ENCODE results near the gene HAUS8. TPM values are rescaled to one million over a fixed set of nuclear protein-coding genes. Genes with fewer than 3 reads are reported as not detected.
"Not testable (repeated sequence)": the region's sequence is repeated elsewhere in the genome, so short reads cannot be mapped to it uniquely, and the experiment has no call there.

HAUS8 gene
- total RNA-seq, 1 experiment from 2014 or later, result 30.6 TPM

GRCh38 chr19:17107546-17108452 is 32.5 kb upstream of the HAUS8 start:
- POLR2A ChIA-PET, result no interaction called here
- H3K27ac Mint-ChIP-seq (ENCODE audit: unreplicated experiment), result no peak overlapping the region
- no peaks in the 10 kb centered on the region for H3K9me3 Mint-ChIP-seq (ENCODE audit: unreplicated experiment)
- TF ChIP-seq, protein P1, sequence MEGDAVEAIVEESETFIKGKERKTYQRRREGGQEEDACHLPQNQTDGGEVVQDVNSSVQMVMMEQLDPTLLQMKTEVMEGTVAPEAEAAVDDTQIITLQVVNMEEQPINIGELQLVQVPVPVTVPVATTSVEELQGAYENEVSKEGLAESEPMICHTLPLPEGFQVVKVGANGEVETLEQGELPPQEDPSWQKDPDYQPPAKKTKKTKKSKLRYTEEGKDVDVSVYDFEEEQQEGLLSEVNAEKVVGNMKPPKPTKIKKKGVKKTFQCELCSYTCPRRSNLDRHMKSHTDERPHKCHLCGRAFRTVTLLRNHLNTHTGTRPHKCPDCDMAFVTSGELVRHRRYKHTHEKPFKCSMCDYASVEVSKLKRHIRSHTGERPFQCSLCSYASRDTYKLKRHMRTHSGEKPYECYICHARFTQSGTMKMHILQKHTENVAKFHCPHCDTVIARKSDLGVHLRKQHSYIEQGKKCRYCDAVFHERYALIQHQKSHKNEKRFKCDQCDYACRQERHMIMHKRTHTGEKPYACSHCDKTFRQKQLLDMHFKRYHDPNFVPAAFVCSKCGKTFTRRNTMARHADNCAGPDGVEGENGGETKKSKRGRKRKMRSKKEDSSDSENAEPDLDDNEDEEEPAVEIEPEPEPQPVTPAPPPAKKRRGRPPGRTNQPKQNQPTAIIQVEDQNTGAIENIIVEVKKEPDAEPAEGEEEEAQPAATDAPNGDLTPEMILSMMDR (IDR thresholded peaks at IDR 0.05; ENCODE audit: insufficient read depth in 1 of 2, low read depth in 1 of 2, low read length in 1 of 2, severe bottlenecking in 1 of 2, unreplicated experiment in 1 of 2), result no peak
- H3K9me3 ChIP-seq, result no peaks in the 10 kb centered on the region
- H3K4me3 Mint-ChIP-seq (ENCODE audit: unreplicated experiment), result no peak overlapping the region
- H3K4me1 Mint-ChIP-seq (ENCODE audit: low read depth, unreplicated experiment), result no peaks in the 10 kb centered on the region
- H3K27me3 ChIP-seq (replicated peaks; ENCODE audit: control insufficient read depth, insufficient read depth, low read length), result no peaks in the 10 kb centered on the region
- H3K36me3 ChIP-seq (ENCODE audit: control insufficient read depth, insufficient read depth, low read length), result peaks cover 3% of the 10 kb centered on the region; the same call in 1 of the 2 replicates
- H3K27me3 Mint-ChIP-seq (ENCODE audit: insufficient read depth, unreplicated experiment), result no peaks in the 10 kb centered on the region
- no TSS peak for BruUV-seq (replicated peaks)
- H3K36me3 Mint-ChIP-seq (ENCODE audit: insufficient read depth, unreplicated experiment), result peaks cover 28% of the 10 kb centered on the region
- no peaks in the 10 kb centered on the region for H3K4me1 ChIP-seq
- intact Hi-C loops (cut with micrococcal nuclease; ENCODE audit: unreplicated experiment), result no loop called here
- no peak for DNase-seq
- CTCF ChIA-PET, result interaction anchor here (0.6 kb wide), 2 partner anchors 185 to 691 kb away, joined by 3 to 4 read pairs; no protein-coding TSS in a partner anchor
- no peak overlapping the region for H3K4me3 ChIP-seq (ENCODE audit: low read depth, low read length)

DNA sequence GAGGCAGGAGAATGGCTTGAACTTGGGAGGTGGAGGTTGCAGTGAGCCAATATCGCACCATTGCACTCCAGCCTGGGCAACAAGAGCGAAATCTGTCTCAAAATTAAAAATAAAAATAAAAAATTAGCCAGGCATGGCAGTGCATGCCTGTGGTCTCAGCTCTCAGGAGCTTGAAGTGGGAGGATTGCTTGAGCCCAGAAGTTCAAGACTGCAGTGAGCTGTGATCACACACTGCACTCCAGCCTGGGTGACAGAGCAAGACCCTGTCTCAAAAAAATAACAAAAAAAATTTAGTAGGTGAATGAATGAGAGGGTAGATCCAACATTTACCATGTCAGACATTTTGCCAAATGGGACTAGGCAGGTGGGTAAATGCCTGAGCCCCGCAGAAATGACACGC is 31.7 kb upstream of the HAUS8 start:
- H3K4me3 ChIP-seq (ENCODE audit: low read depth, low read length); H3K4me3 Mint-ChIP-seq (ENCODE audit: unreplicated experiment); H3K27ac Mint-ChIP-seq (ENCODE audit: unreplicated experiment); H3K4me1 ChIP-seq; DNase-seq; intact Hi-C loops (cut with micrococcal nuclease; ENCODE audit: unreplicated experiment); H3K27me3 ChIP-seq (replicated peaks; ENCODE audit: control insufficient read depth, insufficient read depth, low read length); H3K27me3 Mint-ChIP-seq (ENCODE audit: insufficient read depth, unreplicated experiment); H3K9me3 ChIP-seq; H3K9me3 Mint-ChIP-seq (ENCODE audit: unreplicated experiment); POLR2A ChIA-PET; H3K36me3 ChIP-seq (ENCODE audit: control insufficient read depth, insufficient read depth, low read length); BruUV-seq (replicated peaks); H3K4me1 Mint-ChIP-seq (ENCODE audit: low read depth, unreplicated experiment): not testable (repeated sequence)
- CTCF ChIA-PET, result interaction anchor here (0.6 kb wide), 1 partner anchor 186 kb away, joined by 3 read pairs; no protein-coding TSS in a partner anchor
- H3K36me3 Mint-ChIP-seq (ENCODE audit: insufficient read depth, unreplicated experiment), result peaks cover 30% of the 10 kb centered on the region

DNA sequence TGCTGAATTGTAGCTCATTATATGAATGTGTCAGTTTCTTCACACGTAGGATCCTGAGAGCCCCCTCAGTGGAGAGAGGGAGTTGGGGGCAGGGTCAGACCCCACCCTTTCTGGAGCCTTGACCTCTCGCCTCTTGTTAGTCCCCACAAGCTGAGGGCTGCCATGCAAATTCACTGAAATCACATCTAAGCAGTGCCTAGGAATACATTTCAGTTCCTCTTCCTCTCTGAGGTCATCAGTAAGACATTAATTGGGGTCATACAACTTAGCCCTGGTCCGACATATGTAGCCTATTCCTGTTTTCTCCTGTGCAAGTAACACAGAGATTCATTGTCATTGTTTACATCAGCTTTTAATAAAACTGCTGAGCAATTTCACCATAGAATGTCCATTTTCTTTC is 30.3 kb upstream of the HAUS8 start:
- no peak for DNase-seq
- H3K27me3 Mint-ChIP-seq (ENCODE audit: insufficient read depth, unreplicated experiment), result no peaks in the 10 kb centered on the region
- no TSS peak for BruUV-seq (replicated peaks)
- CTCF ChIA-PET, result interaction anchor here (0.6 kb wide), 1 partner anchor 343 kb away, joined by 3 read pairs; no protein-coding TSS in a partner anchor
- no peak overlapping the region for H3K4me3 Mint-ChIP-seq (ENCODE audit: unreplicated experiment)
- H3K4me1 Mint-ChIP-seq (ENCODE audit: low read depth, unreplicated experiment), result no peaks in the 10 kb centered on the region
- H3K9me3 Mint-ChIP-seq (ENCODE audit: unreplicated experiment), result no peaks in the 10 kb centered on the region
- Histone ChIP-seq H3K36me3 (ENCODE audit: control insufficient read depth, insufficient read depth, low read length) (peaks cover 5% of the 10 kb centered on the region), H3K4me1 (no peaks in the 10 kb centered on the region), H3K27me3 (replicated peaks; ENCODE audit: control insufficient read depth, insufficient read depth, low read length) (no peaks in the 10 kb centered on the region), H3K9me3 (no peaks in the 10 kb centered on the region), H3K4me3 (ENCODE audit: low read depth, low read length) (no peak overlapping the region)
- TF ChIP-seq, protein P1 (IDR thresholded peaks at IDR 0.05; ENCODE audit: insufficient read depth in 1 of 2, low read depth in 1 of 2, low read length in 1 of 2, severe bottlenecking in 1 of 2, unreplicated experiment in 1 of 2), result no peak
- H3K36me3 Mint-ChIP-seq (ENCODE audit: insufficient read depth, unreplicated experiment), result peaks cover 34% of the 10 kb centered on the region
- POLR2A ChIA-PET, result no interaction called here
- H3K27ac Mint-ChIP-seq (ENCODE audit: unreplicated experiment), result no peak overlapping the region
- intact Hi-C loops (cut with micrococcal nuclease; ENCODE audit: unreplicated experiment), result loop anchor here (2.0 kb wide), 1 partner anchor 39 kb away; no protein-coding TSS in a partner anchor
